Cerebellar nuclear complex (tissue), 1 donor: ENCODE measurements around the gene DDHD1.
"Not testable (repeated sequence)": the region's sequence is repeated elsewhere in the genome, so short reads cannot be mapped to it uniquely, and the experiment has no call there.

Experiments used
- DNase-seq, 2 experiments: peaks; one replicate each; lab custom pipeline; 2025; lab: John Stamatoyannopoulos, UW

Gene DDHD1

GRCh38 chr14:53152887-53153701 is at the start of gene DDHD1:
Gene DDHD1 (minus strand): TSS chr14:53153323. CDS start chr14:53153098, 225 bp downstream.
- no peak for DNase-seq

DNA sequence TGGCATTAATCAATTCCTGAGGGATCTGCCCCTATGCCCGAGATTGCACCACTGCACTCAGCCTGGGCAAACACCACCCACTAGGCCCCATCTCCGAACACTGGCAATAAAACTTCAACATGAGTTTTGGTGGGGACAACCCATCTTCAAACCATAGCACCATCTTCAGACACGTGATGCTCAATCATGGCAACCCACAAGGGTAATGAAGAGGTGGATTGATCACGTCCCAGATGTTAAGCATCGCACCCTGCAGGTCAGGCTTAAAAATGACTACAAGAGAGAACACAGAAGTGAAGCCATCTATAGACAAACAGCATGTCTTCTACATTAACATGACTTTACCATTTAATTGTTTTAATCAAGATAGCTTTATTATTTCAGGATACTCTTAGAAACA is 42.8 kb upstream of the DDHD1 start:
- DNase-seq: no peak

- no peak for DNase-seq
Measured at GRCh38 chr14:53193193-53193592, 40.1 kb upstream of the DDHD1 start.

DNA sequence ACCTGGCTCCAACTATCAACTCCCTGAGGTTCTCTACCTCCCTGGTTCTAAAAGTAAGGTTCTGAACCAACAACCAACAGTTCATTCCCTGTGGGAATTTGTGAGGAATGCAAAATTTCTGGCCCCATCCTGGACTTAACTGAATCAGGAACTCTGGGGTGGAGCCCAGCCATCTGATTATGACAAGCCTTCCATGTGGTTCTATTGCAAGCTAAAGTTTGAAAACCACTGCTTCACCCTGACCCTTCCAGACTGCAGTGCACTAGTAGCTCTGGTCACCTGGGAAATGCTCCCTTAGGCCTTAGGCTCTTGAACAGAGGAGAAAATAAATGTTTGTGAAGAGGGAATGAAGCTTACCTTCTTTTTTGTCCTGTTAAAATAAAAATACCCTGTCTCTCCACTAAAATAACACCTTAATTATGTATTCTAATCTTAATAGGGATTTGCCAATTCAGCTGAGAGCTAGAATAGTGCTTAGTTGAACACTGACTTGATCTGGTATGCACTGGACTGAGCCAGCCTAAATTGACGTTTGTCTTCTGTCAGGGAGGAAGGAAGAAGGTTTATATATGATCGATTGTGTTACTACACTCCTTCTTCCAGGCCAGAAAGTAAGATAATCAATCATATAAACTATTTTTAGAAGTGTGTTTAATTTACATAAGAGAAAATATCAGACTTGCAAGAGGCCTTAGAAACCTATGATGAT is 39.1 kb upstream of the DDHD1 start:
- no peak for DNase-seq

DNA sequence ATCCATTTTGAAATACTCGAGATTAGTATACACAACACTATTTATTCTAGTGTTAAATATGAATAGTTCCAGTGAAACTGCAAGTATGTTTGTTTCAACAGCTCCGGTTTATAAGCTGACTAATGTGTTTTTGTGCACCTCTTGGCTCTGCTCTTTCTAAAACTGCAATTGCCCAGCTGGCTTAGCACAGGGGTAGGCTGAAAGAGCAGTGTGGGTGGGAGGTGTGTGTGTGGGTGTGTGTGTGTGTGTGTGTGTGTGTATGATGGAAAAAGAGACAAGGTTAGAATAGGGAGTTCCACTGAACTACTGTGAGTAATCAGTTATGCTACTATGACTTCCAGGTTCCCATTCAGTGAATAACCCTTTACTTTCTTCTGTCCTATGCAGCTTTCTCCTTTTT is 37.8 kb upstream of the DDHD1 start:
- no peak for DNase-seq

- DNase-seq: no peak
Measured at GRCh38 chr14:53187921-53188463, 34.9 kb upstream of the DDHD1 start.

- DNase-seq: no peak
Measured at GRCh38 chr14:53186532-53186931, 33.4 kb upstream of the DDHD1 start.

DNA sequence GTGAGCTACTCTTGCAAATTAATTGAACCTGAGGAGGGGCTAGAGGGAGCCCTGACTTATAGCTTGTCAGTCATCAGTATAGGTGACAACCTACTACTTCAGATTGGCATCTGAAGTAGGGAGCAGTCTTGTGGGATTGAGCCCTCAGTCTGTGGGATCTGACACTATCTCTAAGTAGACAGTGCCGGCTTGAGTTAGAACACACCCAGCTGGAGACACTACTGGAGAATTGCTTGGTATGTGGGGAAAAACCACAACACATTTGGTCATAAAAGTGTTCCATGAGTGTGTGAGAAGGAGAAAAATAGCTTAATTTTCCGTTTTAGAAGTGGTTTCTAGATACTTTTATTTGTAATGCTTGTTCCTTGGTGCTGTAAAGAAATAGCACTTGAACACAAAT is 30.5 kb upstream of the DDHD1 start:
- DNase-seq: no peak

GRCh38 chr14:53183056-53183455 is 29.9 kb upstream of the DDHD1 start:
- DNase-seq: no peak

- DNase-seq: not testable (repeated sequence)
Measured at GRCh38 chr14:53181463-53182081, 28.4 kb upstream of the DDHD1 start.

- no peak for DNase-seq
Measured at GRCh38 chr14:53180272-53181221, 27.4 kb upstream of the DDHD1 start.

GRCh38 chr14:53179486-53180005 is 26.4 kb upstream of the DDHD1 start:
- not testable (repeated sequence) for DNase-seq

DNA sequence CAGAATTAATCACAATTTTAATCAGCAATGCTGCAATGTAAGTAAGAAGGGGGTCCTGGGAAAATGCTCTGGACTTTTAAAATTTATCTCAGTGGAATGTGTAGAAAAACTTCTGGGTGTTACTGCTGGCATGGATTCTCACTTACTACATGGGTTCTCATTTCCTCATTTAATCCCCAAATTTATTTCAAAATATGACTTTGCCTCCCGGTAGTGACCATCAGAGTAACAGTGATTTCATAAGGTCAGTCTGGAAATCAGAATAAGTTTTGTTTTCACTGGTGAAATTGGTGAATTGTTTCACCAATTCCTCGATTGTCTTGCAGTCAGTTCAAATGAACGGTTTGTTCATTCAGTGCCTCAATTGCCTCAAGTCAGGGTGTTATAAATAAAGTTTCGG is 22.3 kb upstream of the DDHD1 start:
- DNase-seq: no peak

- no peak for DNase-seq
Measured at GRCh38 chr14:53174918-53175317, 21.8 kb upstream of the DDHD1 start.

- DNase-seq: no peak
Measured at GRCh38 chr14:53168786-53169185, 15.7 kb upstream of the DDHD1 start.

DNA sequence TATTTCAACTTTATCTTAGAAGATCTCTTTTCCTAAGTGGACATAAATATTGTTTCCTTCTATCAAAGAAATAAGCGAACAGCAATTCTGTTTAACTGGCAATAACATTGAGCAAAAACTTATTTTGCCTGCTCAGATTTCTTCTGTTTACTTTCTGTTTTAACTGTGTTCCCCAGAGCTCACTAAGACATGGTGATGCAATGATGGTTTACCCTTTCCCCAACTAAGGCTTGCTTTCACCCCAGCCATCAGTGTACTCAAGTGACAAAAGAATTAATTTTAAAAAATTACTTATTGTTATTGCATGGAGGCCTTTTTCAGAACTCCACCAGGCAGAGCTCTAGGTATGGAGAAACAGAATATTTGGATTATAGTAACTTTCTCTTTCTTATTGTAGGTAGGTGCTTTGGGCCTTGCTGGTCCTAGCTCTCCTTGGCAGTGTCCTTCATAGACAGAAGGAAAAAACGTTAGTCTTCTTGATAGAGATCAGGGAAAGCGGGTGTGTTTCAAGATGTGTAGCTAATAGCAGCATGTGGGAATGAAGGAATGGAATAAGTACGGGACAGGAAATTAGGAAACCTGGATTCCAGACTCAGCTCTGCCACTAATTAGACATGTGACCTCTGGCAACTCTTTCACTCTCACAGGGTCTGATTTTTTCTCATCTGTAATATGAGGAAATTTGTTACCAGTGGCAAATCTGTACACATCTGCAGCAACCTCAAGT is 14.6 kb upstream of the DDHD1 start:
- no peak for DNase-seq

DNA sequence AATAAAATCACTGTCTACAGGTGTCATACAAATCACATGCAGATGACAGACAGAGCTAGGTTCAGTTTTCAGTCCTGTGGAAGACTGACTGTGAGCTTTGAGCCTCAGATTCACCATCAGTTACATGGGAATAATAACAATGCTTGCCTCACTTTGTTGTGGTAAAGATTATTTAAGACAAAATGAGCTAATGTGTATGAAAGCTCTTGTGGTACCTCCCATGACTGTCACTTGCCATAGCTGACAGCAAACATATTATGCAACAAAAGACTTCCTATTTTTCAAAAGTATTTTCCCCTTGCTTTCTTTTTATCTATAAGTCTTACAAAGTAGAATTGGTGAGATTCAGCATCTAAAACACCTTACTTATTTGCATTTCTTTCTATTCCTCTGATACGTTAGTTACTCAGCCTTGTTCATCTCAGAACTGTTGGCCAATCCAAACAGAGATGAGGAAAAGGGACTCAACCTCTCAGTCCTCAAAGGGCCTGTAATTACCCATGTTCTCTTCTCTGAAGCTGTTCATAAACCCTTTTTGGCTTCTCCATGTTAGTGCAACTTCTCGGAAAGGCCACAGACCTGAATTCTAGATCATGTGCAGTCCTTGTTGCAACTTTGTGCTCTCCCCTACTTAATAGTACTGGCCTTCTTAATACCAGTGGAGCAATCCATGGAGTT is 8.8 kb upstream of the DDHD1 start:
- no peak for DNase-seq

GRCh38 chr14:53156238-53156637 is 3.1 kb upstream of the DDHD1 start:
- no peak for DNase-seq

- no peak for DNase-seq
Measured at GRCh38 chr14:53153702-53154112, 584 bp upstream of the DDHD1 start.
